K562 (cell line): ENCODE measurements around the gene SYMPK. TPM values are rescaled to one million over a fixed set of nuclear protein-coding genes. Genes with fewer than 3 reads are reported as not detected.

Experiments
- BRD4 ChIP-seq: fragments of 200-600 bp; sonication (generic); IDR thresholded peaks from 2 replicates; pipeline ENCODE4 v1.6.1; 2017; ENCODE audit warnings: inconsistent platforms
- CBX5 ChIP-seq: IDR thresholded peaks from 2 replicates; pipeline ENCODE4 v1.6.1; 2014; ENCODE audit warnings: low read depth, borderline replicate concordance
- CCAR2 ChIP-seq: fragments of 200-400 bp; formaldehyde crosslinking; IDR thresholded peaks from 2 replicates; pipeline ENCODE4 v1.6.1; 2017; ENCODE audit warnings: mild to moderate bottlenecking, low read depth, low read length
- CHD1 ChIP-seq: fragments of 200-600 bp; sonication (generic); IDR thresholded peaks from one replicate; pipeline ENCODE4 v1.6.1; 2012; ENCODE audit warnings: mild to moderate bottlenecking, moderate library complexity, low read length, inconsistent platforms
- CTBP1 ChIP-seq: fragments of 450-650 bp; IDR thresholded peaks from 2 replicates; pipeline ENCODE4 v1.6.1; 2016; ENCODE audit warnings: borderline replicate concordance
- DNMT1 ChIP-seq: fragments of 450-650 bp; IDR thresholded peaks from 2 replicates; pipeline ENCODE4 v1.6.1; 2016; ENCODE audit warnings: antibody characterized with exemption, mild to moderate bottlenecking
- KLF10 ChIP-seq: fragments of 250-450 bp; sonication (Bioruptor Pico); IDR thresholded peaks from 2 replicates; pipeline ENCODE4 v1.6.1; 2021; ENCODE audit warnings: matching md5 sums
- MBD2 ChIP-seq: sonication (generic); IDR thresholded peaks from 2 replicates; pipeline ENCODE4 v1.6.1; 2016; ENCODE audit warnings: low read depth, borderline replicate concordance
- NCOA1 ChIP-seq: fragments of 450-650 bp; IDR thresholded peaks from 2 replicates; pipeline ENCODE4 v1.6.1; 2016; ENCODE audit warnings: low read depth
- NELFE ChIP-seq: IDR thresholded peaks from 2 replicates; pipeline ENCODE4 v1.6.1; 2011; ENCODE audit warnings: mild to moderate bottlenecking; ENCODE audit not compliant: insufficient read depth, insufficient read length
- POLR2G ChIP-seq: fragments of 200-400 bp; formaldehyde crosslinking; IDR thresholded peaks from 2 replicates; pipeline ENCODE4 v1.6.1; 2017; ENCODE audit warnings: low read depth, mild to moderate bottlenecking, antibody characterized with exemption, low read length, moderate library complexity
- POU5F1 ChIP-seq: fragments of 150-350 bp; IDR thresholded peaks from 2 replicates; pipeline ENCODE4 v1.6.1; 2014; ENCODE audit warnings: borderline replicate concordance, low read length, low read depth, mild to moderate bottlenecking; ENCODE audit not compliant: partially characterized antibody
- ZNF23 ChIP-seq: fragments of 250-450 bp; sonication (Bioruptor Pico); IDR thresholded peaks from 2 replicates; pipeline ENCODE4 v1.4.0; 2020; ENCODE audit warnings: mild to moderate bottlenecking
- ZNF354B ChIP-seq: fragments of 250-450 bp; sonication (Bioruptor Pico); IDR thresholded peaks from 2 replicates; pipeline ENCODE4 v1.4.0; 2020
- ZNF589 ChIP-seq: fragments of 200-800 bp; sonication (Bioruptor generic); IDR thresholded peaks from 2 replicates; pipeline ENCODE4 v1.6.1; 2016; ENCODE audit warnings: low read depth, missing genetic modification characterization, missing compliant biosample characterization
- polyA plus RNA-seq, 8 experiments: library from polyadenylated mRNA; depleted of rRNA in 4 of 8; stranded (reverse) in 5 of 8; unstranded in 3 of 8; fragments of >200 nt; fragmentation: Nextera tagmentation in 2 of 8; fragmentation: Illumina TruSeq in 1 of 8; extraction: Ambion mirVana in 2 of 8; extraction: Trizol in 1 of 8; gene quantifications; 2 replicates each; pipeline versions ENCODE4 v1.2.1 to v1.2.3, GENCODE V29; 2011 to 2014; ENCODE audit warnings: inconsistent platforms in 1 of 8, missing spikeins in 1 of 8
- total RNA-seq, 7 experiments: library from RNA; depleted of rRNA in 6 of 7; stranded (reverse); fragments of >200 nt in 6 of 7; fragmentation: Illumina TruSeq in 2 of 7; extraction: Trizol in 2 of 7; gene quantifications; 2 replicates each; pipeline versions ENCODE4 v1.2.1 to v1.2.3, GENCODE V29; 2011 to 2021; ENCODE audit warnings: low replicate concordance in 1 of 7
- TF ChIP-seq, protein P1 (sequence below): sonication (generic); formaldehyde crosslinking; IDR thresholded peaks from 2 replicates; pipeline ENCODE4 v1.8.0; 2022; ENCODE audit warnings: missing genetic modification reagents, mild to moderate bottlenecking, borderline replicate concordance
- TF ChIP-seq, protein P2 (sequence below): fragments of 250-450 bp; sonication (Bioruptor Pico); IDR thresholded peaks from 2 replicates; pipeline ENCODE4 v1.4.0; 2020; ENCODE audit warnings: mild to moderate bottlenecking, moderate library complexity
- TF ChIP-seq, protein P3 (sequence below): fragments of 450-650 bp; IDR thresholded peaks from 2 replicates; pipeline ENCODE4 v1.6.1; 2016; ENCODE audit warnings: missing biosample characterization, missing genetic modification characterization
- TF ChIP-seq, protein P4 (sequence below): IDR thresholded peaks from 2 replicates; pipeline ENCODE4 v1.6.1; 2012; ENCODE audit warnings: low read depth, low read length, improper control_type of control experiment, borderline replicate concordance

SYMPK gene
- total and polyA plus RNA-seq, 9 of the 15 experiments (the other 6 are each of a cell fraction or from before 2014, with no cell fraction given): 0.73 to 95.5 (median 58.4) TPM

DNA sequence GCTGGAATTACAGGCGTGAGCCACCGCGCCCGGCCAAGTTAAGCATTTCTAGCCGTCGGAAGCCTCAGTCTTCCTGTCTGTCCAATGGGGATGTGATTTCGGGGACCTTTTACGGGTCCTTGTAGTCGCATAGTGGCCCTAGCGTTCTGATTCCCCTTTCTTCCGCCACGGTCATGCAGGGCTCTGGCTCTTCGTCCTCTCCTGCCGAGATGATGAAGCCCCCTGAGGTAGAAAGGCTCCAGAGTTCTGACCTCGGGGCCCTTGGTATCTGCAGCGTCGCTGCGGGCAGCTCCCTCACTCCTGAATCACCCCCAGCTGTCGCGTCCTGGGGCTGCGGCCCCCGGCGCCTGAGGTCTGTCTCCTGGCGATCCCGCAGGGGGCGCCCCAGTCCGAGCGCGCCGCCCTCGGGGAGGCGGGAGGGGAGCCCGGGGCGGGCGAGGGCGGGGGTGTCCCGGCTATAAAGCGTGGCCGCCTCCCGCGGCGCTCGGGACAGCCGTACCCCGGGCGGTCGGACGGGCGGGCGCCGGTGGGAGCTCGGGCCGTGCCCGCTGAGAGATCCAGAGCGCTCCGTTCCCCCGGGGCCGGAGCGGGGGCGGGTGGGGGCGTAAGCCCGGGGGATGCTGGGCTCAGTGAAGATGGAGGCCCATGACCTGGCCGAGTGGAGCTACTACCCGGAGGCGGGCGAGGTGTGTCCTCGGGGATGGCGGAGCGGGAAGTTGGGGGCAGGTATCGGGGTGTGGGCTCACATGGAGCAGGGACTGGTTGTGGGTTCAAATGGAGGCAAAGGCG is 1.1 kb upstream of the SYMPK start, which contains the start of gene FOXA3 (continued):
- TF ChIP-seq, protein P1, sequence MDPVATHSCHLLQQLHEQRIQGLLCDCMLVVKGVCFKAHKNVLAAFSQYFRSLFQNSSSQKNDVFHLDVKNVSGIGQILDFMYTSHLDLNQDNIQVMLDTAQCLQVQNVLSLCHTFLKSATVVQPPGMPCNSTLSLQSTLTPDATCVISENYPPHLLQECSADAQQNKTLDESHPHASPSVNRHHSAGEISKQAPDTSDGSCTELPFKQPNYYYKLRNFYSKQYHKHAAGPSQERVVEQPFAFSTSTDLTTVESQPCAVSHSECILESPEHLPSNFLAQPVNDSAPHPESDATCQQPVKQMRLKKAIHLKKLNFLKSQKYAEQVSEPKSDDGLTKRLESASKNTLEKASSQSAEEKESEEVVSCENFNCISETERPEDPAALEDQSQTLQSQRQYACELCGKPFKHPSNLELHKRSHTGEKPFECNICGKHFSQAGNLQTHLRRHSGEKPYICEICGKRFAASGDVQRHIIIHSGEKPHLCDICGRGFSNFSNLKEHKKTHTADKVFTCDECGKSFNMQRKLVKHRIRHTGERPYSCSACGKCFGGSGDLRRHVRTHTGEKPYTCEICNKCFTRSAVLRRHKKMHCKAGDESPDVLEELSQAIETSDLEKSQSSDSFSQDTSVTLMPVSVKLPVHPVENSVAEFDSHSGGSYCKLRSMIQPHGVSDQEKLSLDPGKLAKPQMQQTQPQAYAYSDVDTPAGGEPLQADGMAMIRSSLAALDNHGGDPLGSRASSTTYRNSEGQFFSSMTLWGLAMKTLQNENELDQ (CRISPR knock-in tag): no peak
- TF ChIP-seq DNMT1: no peak
- TF ChIP-seq POLR2G: peak; percentile 89
- TF ChIP-seq CCAR2: no peak
- no peak for TF ChIP-seq CHD1
- no peak for TF ChIP-seq NELFE
- no peak for TF ChIP-seq CBX5
- no peak for TF ChIP-seq POU5F1
- TF ChIP-seq, protein P2, sequence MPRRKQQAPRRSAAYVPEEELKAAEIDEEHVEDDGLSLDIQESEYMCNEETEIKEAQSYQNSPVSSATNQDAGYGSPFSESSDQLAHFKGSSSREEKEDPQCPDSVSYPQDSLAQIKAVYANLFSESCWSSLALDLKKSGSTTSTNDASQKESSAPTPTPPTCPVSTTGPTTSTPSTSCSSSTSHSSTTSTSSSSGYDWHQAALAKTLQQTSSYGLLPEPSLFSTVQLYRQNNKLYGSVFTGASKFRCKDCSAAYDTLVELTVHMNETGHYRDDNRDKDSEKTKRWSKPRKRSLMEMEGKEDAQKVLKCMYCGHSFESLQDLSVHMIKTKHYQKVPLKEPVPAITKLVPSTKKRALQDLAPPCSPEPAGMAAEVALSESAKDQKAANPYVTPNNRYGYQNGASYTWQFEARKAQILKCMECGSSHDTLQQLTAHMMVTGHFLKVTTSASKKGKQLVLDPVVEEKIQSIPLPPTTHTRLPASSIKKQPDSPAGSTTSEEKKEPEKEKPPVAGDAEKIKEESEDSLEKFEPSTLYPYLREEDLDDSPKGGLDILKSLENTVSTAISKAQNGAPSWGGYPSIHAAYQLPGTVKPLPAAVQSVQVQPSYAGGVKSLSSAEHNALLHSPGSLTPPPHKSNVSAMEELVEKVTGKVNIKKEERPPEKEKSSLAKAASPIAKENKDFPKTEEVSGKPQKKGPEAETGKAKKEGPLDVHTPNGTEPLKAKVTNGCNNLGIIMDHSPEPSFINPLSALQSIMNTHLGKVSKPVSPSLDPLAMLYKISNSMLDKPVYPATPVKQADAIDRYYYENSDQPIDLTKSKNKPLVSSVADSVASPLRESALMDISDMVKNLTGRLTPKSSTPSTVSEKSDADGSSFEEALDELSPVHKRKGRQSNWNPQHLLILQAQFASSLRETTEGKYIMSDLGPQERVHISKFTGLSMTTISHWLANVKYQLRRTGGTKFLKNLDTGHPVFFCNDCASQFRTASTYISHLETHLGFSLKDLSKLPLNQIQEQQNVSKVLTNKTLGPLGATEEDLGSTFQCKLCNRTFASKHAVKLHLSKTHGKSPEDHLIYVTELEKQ (CRISPR knock-in tag): no peak
- no peak for TF ChIP-seq MBD2
- no peak for TF ChIP-seq ZNF23 (CRISPR knock-in tag)
- peak; percentile 52 for TF ChIP-seq CTBP1
- TF ChIP-seq KLF10: no peak
- TF ChIP-seq NCOA1: 0 out of 2 replicates have a peak, but pooled peaks have one; percentile 33
- TF ChIP-seq ZNF589 (CRISPR knock-in tag): no peak
- TF ChIP-seq, protein P3, sequence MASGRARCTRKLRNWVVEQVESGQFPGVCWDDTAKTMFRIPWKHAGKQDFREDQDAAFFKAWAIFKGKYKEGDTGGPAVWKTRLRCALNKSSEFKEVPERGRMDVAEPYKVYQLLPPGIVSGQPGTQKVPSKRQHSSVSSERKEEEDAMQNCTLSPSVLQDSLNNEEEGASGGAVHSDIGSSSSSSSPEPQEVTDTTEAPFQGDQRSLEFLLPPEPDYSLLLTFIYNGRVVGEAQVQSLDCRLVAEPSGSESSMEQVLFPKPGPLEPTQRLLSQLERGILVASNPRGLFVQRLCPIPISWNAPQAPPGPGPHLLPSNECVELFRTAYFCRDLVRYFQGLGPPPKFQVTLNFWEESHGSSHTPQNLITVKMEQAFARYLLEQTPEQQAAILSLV (tag): no peak
- no peak for TF ChIP-seq ZNF354B (CRISPR knock-in tag)
- TF ChIP-seq, protein P4, sequence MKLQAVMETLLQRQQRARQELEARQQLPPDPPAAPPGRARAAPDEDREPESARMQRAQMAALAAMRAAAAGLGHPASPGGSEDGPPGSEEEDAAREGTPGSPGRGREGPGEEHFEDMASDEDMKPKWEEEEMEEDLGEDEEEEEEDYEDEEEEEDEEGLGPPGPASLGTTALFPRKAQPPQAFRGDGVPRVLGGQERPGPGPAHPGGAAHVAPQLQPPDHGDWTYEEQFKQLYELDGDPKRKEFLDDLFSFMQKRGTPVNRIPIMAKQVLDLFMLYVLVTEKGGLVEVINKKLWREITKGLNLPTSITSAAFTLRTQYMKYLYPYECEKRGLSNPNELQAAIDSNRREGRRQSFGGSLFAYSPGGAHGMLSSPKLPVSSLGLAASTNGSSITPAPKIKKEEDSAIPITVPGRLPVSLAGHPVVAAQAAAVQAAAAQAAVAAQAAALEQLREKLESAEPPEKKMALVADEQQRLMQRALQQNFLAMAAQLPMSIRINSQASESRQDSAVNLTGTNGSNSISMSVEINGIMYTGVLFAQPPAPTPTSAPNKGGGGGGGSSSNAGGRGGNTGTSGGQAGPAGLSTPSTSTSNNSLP: no peak
- no peak for TF ChIP-seq BRD4
